K562 (cell line): ENCODE results near the gene LTBP1. TPM values are rescaled to one million over a fixed set of nuclear protein-coding genes. Genes with fewer than 3 reads are reported as not detected.

Experiments used
- ATAC-seq: fragments of 200-7000 bp; cut with Tn5 transposase; 3 replicates; pipeline ENCODE4 v1.9.1; 2020; ENCODE audit warnings: moderate library complexity
- BruUV-seq: library from RNA; stranded (reverse); fragments of 400-500 nt; replicated peaks from 2 replicates; lab custom pipeline; 2021; lab: Mats Ljungman, UMichigan
- CTCF ChIA-PET: fragments of 300-600 bp; formaldehyde crosslinking; extraction: SDS; loops from one replicate; lab custom pipeline; 2021; ENCODE audit warnings: low intra/inter-chr PET ratio; lab: Yijun Ruan, JAX
- POLR2A ChIA-PET: fragments of 300-600, 350-650 bp; sonication (Branson Sonifier 250); formaldehyde crosslinking; extraction: SDS; loops from one replicate; lab custom pipeline; 2021; ENCODE audit warnings: antibody characterized with exemption, inconsistent platforms; lab: Yijun Ruan, JAX
- DNase-seq, 4 experiments: peaks; one replicate each; pipeline versions ENCODE4 v3.0.0 to v3.0.0-alpha.2; 2011 to 2018; ENCODE audit warnings: low spot score in 3 of 4, mixed read lengths in 3 of 4; ENCODE audit errors: extremely low read depth in 1 of 4
- FAIRE-seq: peaks from 2 replicates; lab custom pipeline; 2011; peaks lifted over from hg19 to GRCh38; lab: Jason Lieb, UNC
- H2AFZ ChIP-seq: 2 replicates; pipeline ENCODE4 v1.6.0; 2011; ENCODE audit warnings: low read depth, low read length, control low read depth, inconsistent platforms
- H3K27ac ChIP-seq: fragments of 200-600 bp; 3 replicates; pipeline ENCODE4 v1.8.0; 2011; ENCODE audit warnings: low read depth, mild to moderate bottlenecking, control low read depth, inconsistent platforms, low read length, moderate library complexity, mixed read lengths; ENCODE audit errors: extremely low read depth
- H3K27me3 ChIP-seq, 2 experiments: fragments of 300-600 bp in 1 of 2; 2 replicates in 1 of 2; 3 replicates in 1 of 2; pipeline versions ENCODE4 v1.6.0 to v1.8.0; 2011; ENCODE audit warnings: inconsistent platforms in 2 of 2, low read length in 2 of 2, mild to moderate bottlenecking in 1 of 2, mixed read lengths in 1 of 2, moderate library complexity in 1 of 2; ENCODE audit not compliant: control insufficient read depth in 2 of 2, insufficient read depth in 2 of 2
- H3K36me3 ChIP-seq: fragments of 300-600 bp; 3 replicates; pipeline ENCODE4 v1.8.0; 2011; ENCODE audit warnings: mild to moderate bottlenecking, low read length, inconsistent platforms; ENCODE audit not compliant: control insufficient read depth, insufficient read depth
- H3K4me1 ChIP-seq, 2 experiments: fragments of 200-600 bp in 1 of 2; replicated peaks in 1 of 2; 2 replicates in 1 of 2; 3 replicates in 1 of 2; pipeline versions ENCODE4 v1.5.1 to v1.8.0; 2011; ENCODE audit warnings: inconsistent platforms in 2 of 2, low read length in 2 of 2, mild to moderate bottlenecking in 1 of 2, mixed read lengths in 1 of 2, moderate library complexity in 1 of 2; ENCODE audit not compliant: control insufficient read depth in 2 of 2, insufficient read depth in 2 of 2
- H3K4me2 ChIP-seq: 2 replicates; pipeline ENCODE4 v1.6.1; 2011; ENCODE audit warnings: low read length, control low read depth, inconsistent platforms, mixed read lengths; ENCODE audit not compliant: insufficient read depth
- H3K4me3 ChIP-seq: fragments of 200-600 bp; sonication (generic), shearing (Covaris generic); 2 replicates; pipeline ENCODE4 v1.5.1; 2016; ENCODE audit warnings: control low read depth, inconsistent platforms
- H3K79me2 ChIP-seq: fragments of 200-600 bp; 3 replicates; pipeline ENCODE4 v1.8.0; 2011; ENCODE audit warnings: low read length, inconsistent platforms; ENCODE audit not compliant: control insufficient read depth, insufficient read depth
- H3K9ac ChIP-seq, 2 experiments: 2 replicates each; pipeline versions ENCODE4 v1.6.0 to v1.6.1; 2011; ENCODE audit warnings: low read depth in 2 of 2, low read length in 2 of 2, control low read depth in 1 of 2, inconsistent platforms in 1 of 2, mild to moderate bottlenecking in 1 of 2, mixed read lengths in 1 of 2; ENCODE audit not compliant: insufficient read depth in 1 of 2
- H3K9me1 ChIP-seq: one replicate; pipeline ENCODE4 v1.6.0; 2011; ENCODE audit warnings: inconsistent platforms, mild to moderate bottlenecking, low read length, moderate library complexity; ENCODE audit not compliant: control insufficient read depth, insufficient read depth
- H3K9me3 ChIP-seq: replicated peaks from 2 replicates; pipeline ENCODE4 v1.5.1; 2011; ENCODE audit warnings: low read depth, low read length, inconsistent platforms; ENCODE audit not compliant: control insufficient read depth, insufficient read depth
- H4K20me1 ChIP-seq: replicated peaks from 2 replicates; pipeline ENCODE4 v1.6.1; 2011; ENCODE audit warnings: low read length, inconsistent platforms, mixed read lengths; ENCODE audit not compliant: control insufficient read depth, insufficient read depth
- CHD2 ChIP-seq: IDR thresholded peaks from 2 replicates; pipeline ENCODE4 v1.6.1; 2011; ENCODE audit warnings: low read depth, low read length
- JUN ChIP-seq, 2 experiments: sonication (generic) in 1 of 2; formaldehyde crosslinking in 1 of 2; IDR thresholded peaks; 2 replicates each; pipeline versions ENCODE4 v1.6.1 to v1.8.0; 2012 to 2022; ENCODE audit warnings: borderline replicate concordance in 2 of 2, mild to moderate bottlenecking in 2 of 2, improper control_type of control experiment in 1 of 2, low read depth in 1 of 2, low read length in 1 of 2, missing genetic modification reagents in 1 of 2
- MNT ChIP-seq, 2 experiments: fragments of 450-650 bp; conservative IDR thresholded peaks; 2 replicates each; pipeline ENCODE4 v1.6.1; 2017; ENCODE audit warnings: mild to moderate bottlenecking in 2 of 2, moderate library complexity in 2 of 2
- NCOA1 ChIP-seq: fragments of 450-650 bp; IDR thresholded peaks from 2 replicates; pipeline ENCODE4 v1.6.1; 2016; ENCODE audit warnings: low read depth
- RBM25 ChIP-seq: fragments of 200-400 bp; formaldehyde crosslinking; IDR thresholded peaks from 2 replicates; pipeline ENCODE4 v1.6.1; 2018; ENCODE audit warnings: low read length, low read depth, moderate library complexity; ENCODE audit not compliant: severe bottlenecking
- RNF2 ChIP-seq: sonication (generic); IDR thresholded peaks from 2 replicates; pipeline ENCODE4 v1.6.1; 2016
- SMAD1 ChIP-seq: fragments of 150-350 bp; IDR thresholded peaks from 2 replicates; pipeline ENCODE4 v1.6.1; 2014; ENCODE audit warnings: low read length, low read depth; ENCODE audit not compliant: partially characterized antibody
- ZNF217 ChIP-seq: sonication (generic); formaldehyde crosslinking; IDR thresholded peaks from 2 replicates; pipeline ENCODE4 v1.8.0; 2022; ENCODE audit warnings: mild to moderate bottlenecking, missing genetic modification reagents
- ZNF253 ChIP-seq: fragments of 250-450 bp; sonication (Bioruptor Pico); conservative IDR thresholded peaks from 2 replicates; pipeline ENCODE4 v1.6.1; 2021; ENCODE audit warnings: mild to moderate bottlenecking
- ZNF717 ChIP-seq: fragments of 250-450 bp; sonication (Bioruptor Pico); IDR thresholded peaks from 2 replicates; pipeline ENCODE4 v1.5.0; 2021
- WGBS: fragments of 100-300 bp; shearing (Covaris generic); methylation state at CpG from one replicate; pipeline ENCODE4 v1.1.6; 2016; ENCODE audit warnings: low coverage, mixed read lengths; ENCODE audit not compliant: insufficient coverage; ENCODE audit errors: missing lambda C conversion rate; 5-methylcytosine and 5-hydroxymethylcytosine counted together
- in situ Hi-C: fragments of 300-500 bp; cut with MboI; formaldehyde crosslinking; loops from 4 replicates; pipeline ENCODE4 v1.15.0; 2018; ENCODE audit warnings: inconsistent platforms, mixed read lengths
- intact Hi-C: fragments of 100-400 bp; cut with micrococcal nuclease; formaldehyde crosslinking; loops from 2 replicates; pipeline ENCODE4 v1.14.2; 2022
- polyA plus RNA-seq, 8 experiments: library from polyadenylated mRNA; depleted of rRNA in 4 of 8; stranded (reverse) in 5 of 8; unstranded in 3 of 8; fragments of >200 nt; fragmentation: Nextera tagmentation in 2 of 8; fragmentation: Illumina TruSeq in 1 of 8; extraction: Ambion mirVana in 2 of 8; extraction: Trizol in 1 of 8; gene quantifications; 2 replicates each; pipeline versions ENCODE4 v1.2.1 to v1.2.3, GENCODE V29; 2011 to 2014; ENCODE audit warnings: inconsistent platforms in 1 of 8, missing spikeins in 1 of 8
- total RNA-seq, 7 experiments: library from RNA; depleted of rRNA in 6 of 7; stranded (reverse); fragments of >200 nt in 6 of 7; fragmentation: Illumina TruSeq in 2 of 7; extraction: Trizol in 2 of 7; gene quantifications; 2 replicates each; pipeline versions ENCODE4 v1.2.1 to v1.2.3, GENCODE V29; 2011 to 2021; ENCODE audit warnings: low replicate concordance in 1 of 7

LTBP1 gene
- total and polyA plus RNA-seq, 9 of the 15 experiments (the other 6 are each of a cell fraction or from before 2014, with no cell fraction given) = 3.6 to 16.4 (median 8.5) TPM

DNA sequence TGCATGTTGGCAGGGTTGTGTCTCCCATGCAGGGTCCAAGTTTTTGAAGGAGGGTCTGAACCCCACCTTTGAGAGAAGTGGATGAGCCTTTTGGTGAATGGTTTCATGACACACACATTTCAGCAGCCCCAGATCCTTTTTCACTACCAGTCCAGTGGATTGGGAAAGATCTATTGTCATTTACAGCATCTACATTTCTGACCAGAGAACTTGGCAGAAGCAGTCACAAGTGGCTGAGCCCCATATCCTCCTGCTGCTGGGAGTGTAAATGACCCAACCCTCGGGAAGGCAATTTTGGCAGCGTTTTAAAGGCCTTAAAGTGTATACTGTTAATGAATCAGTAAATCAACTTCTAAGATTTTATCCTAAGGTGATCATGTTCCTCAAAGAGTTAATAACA is 355.6 kb downstream of the LTBP1 start:
- no peak overlapping the region for H3K4me2 ChIP-seq
- no peak overlapping the region for H3K9ac ChIP-seq
- 26% methylated on average over 2 of the region's 2 CpGs for WGBS
- H3K36me3 ChIP-seq = no peaks in the 10 kb centered on the region; the same call in 2 of the 3 replicates
- intact Hi-C loops (no loop called here), in situ Hi-C loops (no loop called here)
- DNase-seq = no peak
- no peak for FAIRE-seq
- no peaks in the 10 kb centered on the region for H4K20me1 ChIP-seq
- no peak overlapping the region for H3K27ac ChIP-seq
- H3K27me3 ChIP-seq = no peaks in the 10 kb centered on the region
- H3K4me1 ChIP-seq = peaks cover 0 to 6% of the 10 kb centered on the region in 2 experiments; a peak in 2 of 5 replicates
- H3K9me3 ChIP-seq = no peaks in the 10 kb centered on the region
- ATAC-seq = no peak
- ChIA-PET CTCF (no interaction called here), POLR2A (interaction anchor here (0.6 to 0.7 kb wide), 2 partner anchors 790 to 1789 kb away, joined by 3 read pairs; no protein-coding TSS in a partner anchor)
- H3K79me2 ChIP-seq = no peaks in the 10 kb centered on the region
- H3K4me3 ChIP-seq = no peak overlapping the region
- TF ChIP-seq RBM25 (no peak), RNF2 (no peak), ZNF217 (no peak)
- H3K9me1 ChIP-seq = no peaks in the 10 kb centered on the region
- no TSS peak for BruUV-seq
- no peak overlapping the region for H2AFZ ChIP-seq

GRCh38 chr2:33304032-33304864 is 357.5 kb downstream of the LTBP1 start:
- no peak overlapping the region for H3K4me2 ChIP-seq
- no peaks in the 10 kb centered on the region; the same call in 2 of the 3 replicates for H3K36me3 ChIP-seq
- no peak overlapping the region for H3K27ac ChIP-seq
- H3K79me2 ChIP-seq = no peaks in the 10 kb centered on the region
- no peaks in the 10 kb centered on the region for H3K27me3 ChIP-seq
- no TSS peak for BruUV-seq
- intact Hi-C loops (no loop called here), in situ Hi-C loops (no loop called here)
- H3K9me1 ChIP-seq = no peaks in the 10 kb centered on the region
- ATAC-seq (no peak), DNase-seq (no peak), FAIRE-seq (no peak)
- H3K4me3 ChIP-seq = no peak overlapping the region
- no peaks in the 10 kb centered on the region for H4K20me1 ChIP-seq
- H2AFZ ChIP-seq = no peak overlapping the region
- ChIA-PET CTCF (no interaction called here), POLR2A (no interaction called here)
- H3K9me3 ChIP-seq = no peaks in the 10 kb centered on the region
- no peak overlapping the region for H3K9ac ChIP-seq
- H3K4me1 ChIP-seq = no peaks in the 10 kb centered on the region; a peak in 1 of 5 replicates
- WGBS = 40% methylated on average over 10 of the region's 10 CpGs
- TF ChIP-seq NCOA1 (no peak), CHD2 (no peak), SMAD1 (no peak), ZNF253 (CRISPR knock-in tag) (no peak), JUN (IDR thresholded peaks at IDR 0.05; ENCODE audit: borderline replicate concordance, low read depth, low read length) (no peak), JUN (CRISPR knock-in tag; IDR thresholded peaks at IDR 0.05; ENCODE audit: borderline replicate concordance) (no peak), ZNF717 (CRISPR knock-in tag) (no peak), MNT (conservative IDR thresholded peaks at IDR 0.05) (no peak)
